ENCODE results near the gene BCAS3.

The BCAS3 gene

GRCh38 chr17:60659156-60659555, 18.5 kb upstream of the BCAS3 start:
- TF ChIP-seq SNAI2 (CRISPR knock-in tag; IDR thresholded peaks at IDR 0.05) (no peak), CSDC2 (CRISPR knock-in tag; IDR thresholded peaks at IDR 0.05) (no peak), PATZ1 (CRISPR knock-in tag; IDR thresholded peaks at IDR 0.05; ENCODE audit: borderline replicate concordance) (no peak), TSHZ2 (CRISPR knock-in tag; IDR thresholded peaks at IDR 0.05) (no peak; the same call in 1 of the 2 replicates), ESRRG (CRISPR knock-in tag; IDR thresholded peaks at IDR 0.05) (no peak), CREB5 (CRISPR knock-in tag; IDR thresholded peaks at IDR 0.05; ENCODE audit: low read depth) (peak; percentile 70; the same call in 1 of the 2 replicates), ZC3H10 (CRISPR knock-in tag; IDR thresholded peaks at IDR 0.05) (peak; percentile 92; the same call in 1 of the 2 replicates), POU6F1 (CRISPR knock-in tag; IDR thresholded peaks at IDR 0.05; ENCODE audit: borderline replicate concordance, low read depth) (no peak), ZNF8 (CRISPR knock-in tag; IDR thresholded peaks at IDR 0.05) (no peak), ZNF70 (CRISPR knock-in tag; IDR thresholded peaks at IDR 0.05) (no peak), ZFP30 (CRISPR knock-in tag; IDR thresholded peaks at IDR 0.05) (no peak), BACH2 (CRISPR knock-in tag; IDR thresholded peaks at IDR 0.05; ENCODE audit: borderline replicate concordance) (no peak), OSR1 (CRISPR knock-in tag; IDR thresholded peaks at IDR 0.05) (no peak), ZFP3 (CRISPR knock-in tag; IDR thresholded peaks at IDR 0.05) (no peak), ARNTL (CRISPR knock-in tag; IDR thresholded peaks at IDR 0.05; ENCODE audit: borderline replicate concordance, low read depth) (no peak), TCF4 (CRISPR knock-in tag; IDR thresholded peaks at IDR 0.05; ENCODE audit: borderline replicate concordance) (peak; percentile 55; the same call in 1 of the 2 replicates), TOX (CRISPR knock-in tag; IDR thresholded peaks at IDR 0.05; ENCODE audit: borderline replicate concordance) (no peak), RARB (CRISPR knock-in tag; IDR thresholded peaks at IDR 0.05) (no peak), GLIS3 (CRISPR knock-in tag; IDR thresholded peaks at IDR 0.05) (no peak), ZNF565 (CRISPR knock-in tag; conservative IDR thresholded peaks at IDR 0.05; ENCODE audit: low read depth) (no peak), ISL1 (CRISPR knock-in tag; IDR thresholded peaks at IDR 0.05) (peak; percentile 87), CSRNP3 (CRISPR knock-in tag; IDR thresholded peaks at IDR 0.05) (0 out of 2 replicates have a peak, but pooled peaks have one; percentile 75)
- ATAC-seq: peak; percentile 48; the same call in 2 of the 3 replicates

GRCh38 chr17:60661489-60661888, 16.2 kb upstream of the BCAS3 start:
- ATAC-seq: no peak
- TF ChIP-seq TSHZ2 (CRISPR knock-in tag; IDR thresholded peaks at IDR 0.05): no peak
- no peak for TF ChIP-seq SNAI2 (CRISPR knock-in tag; IDR thresholded peaks at IDR 0.05)
